Endothelial cell of umbilical vein (primary cell): Measurements from ENCODE around the gene CCDC82. TPM values are rescaled to one million over a fixed set of nuclear protein-coding genes. Genes with fewer than 3 reads are reported as not detected.

Source experiments
- BruUV-seq: library from RNA; stranded (reverse); fragments of 400-500 nt; replicated peaks from 2 replicates; lab custom pipeline; 2021; lab: Mats Ljungman, UMichigan
- CTCF ChIA-PET: fragments of 300-600, 350-600 bp; sonication (Branson Sonifier 250); formaldehyde crosslinking; loops from one replicate; lab custom pipeline; 2021; ENCODE audit warnings: antibody characterized with exemption, inconsistent platforms; lab: Charles Lee
- POLR2A ChIA-PET: fragments of 300-600, 350-600 bp; sonication (Branson Sonifier 250); formaldehyde crosslinking; loops from one replicate; lab custom pipeline; 2021; ENCODE audit warnings: antibody characterized with exemption, inconsistent platforms; lab: Charles Lee
- DNase-seq: peaks from one replicate; pipeline ENCODE4 v3.0.0-alpha.2; 2011; ENCODE audit warnings: low read depth, low spot score
- FAIRE-seq: peaks from 2 replicates; lab custom pipeline; 2011; peaks lifted over from hg19 to GRCh38; lab: Jason Lieb, UNC
- H2AFZ ChIP-seq: 2 replicates; pipeline ENCODE4 v1.6.0; 2012; ENCODE audit warnings: low read depth, low read length, control low read depth, inconsistent platforms
- H3K27ac ChIP-seq: 2 replicates; pipeline ENCODE4 v1.5.1; 2011; ENCODE audit warnings: low read depth, mild to moderate bottlenecking, control low read depth, low read length, moderate library complexity; ENCODE audit not compliant: insufficient read depth
- H3K27me3 ChIP-seq, 2 experiments: 2 replicates each; pipeline versions ENCODE4 v1.6.0 to v1.6.1; 2011; ENCODE audit warnings: low read length in 2 of 2, mixed read lengths in 1 of 2; ENCODE audit not compliant: control insufficient read depth in 2 of 2, insufficient read depth in 2 of 2
- H3K36me3 ChIP-seq, 2 experiments: 2 replicates in 1 of 2; 3 replicates in 1 of 2; pipeline ENCODE4 v1.5.1; 2011; ENCODE audit warnings: low read length in 2 of 2, mild to moderate bottlenecking in 1 of 2, moderate library complexity in 1 of 2; ENCODE audit not compliant: control insufficient read depth in 2 of 2, insufficient read depth in 2 of 2; ENCODE audit errors: extremely low read depth in 1 of 2
- H3K4me1 ChIP-seq: 3 replicates; pipeline ENCODE4 v1.5.1; 2011; ENCODE audit warnings: mild to moderate bottlenecking, low read length; ENCODE audit not compliant: control insufficient read depth, insufficient read depth; ENCODE audit errors: extremely low read depth
- H3K4me2 ChIP-seq: 2 replicates; pipeline ENCODE4 v1.6.1; 2011; ENCODE audit warnings: low read length, control low read depth, mixed read lengths; ENCODE audit not compliant: insufficient read depth
- H3K4me3 ChIP-seq, 3 experiments: fragments of 200-600 bp in 1 of 3; sonication (generic), shearing (Covaris generic) in 1 of 3; replicated peaks in 1 of 3; 2 replicates each; pipeline ENCODE4 v1.5.1; 2011 to 2016; ENCODE audit warnings: control low read depth in 3 of 3, low read length in 3 of 3, mild to moderate bottlenecking in 2 of 3, inconsistent platforms in 1 of 3, low read depth in 1 of 3, moderate library complexity in 1 of 3; ENCODE audit not compliant: insufficient read depth in 1 of 3
- H3K79me2 ChIP-seq: 2 replicates; pipeline ENCODE4 v1.6.0; 2012; ENCODE audit warnings: low read length, inconsistent platforms; ENCODE audit not compliant: control insufficient read depth, insufficient read depth
- H3K9ac ChIP-seq: replicated peaks from 2 replicates; pipeline ENCODE3; 2011; ENCODE audit warnings: low read length, control low read depth; ENCODE audit not compliant: insufficient read depth; ENCODE audit errors: extremely low read depth
- H3K9me1 ChIP-seq: replicated peaks from 3 replicates; pipeline ENCODE4 v1.6.0; 2011; ENCODE audit warnings: mild to moderate bottlenecking, low read length; ENCODE audit not compliant: control insufficient read depth, insufficient read depth; ENCODE audit errors: extremely low read depth
- H3K9me3 ChIP-seq: replicated peaks from 2 replicates; pipeline ENCODE4 v1.5.1; 2012; ENCODE audit warnings: low read length, inconsistent platforms; ENCODE audit not compliant: control insufficient read depth, insufficient read depth
- H4K20me1 ChIP-seq: replicated peaks from 2 replicates; pipeline ENCODE3; 2011; ENCODE audit warnings: mild to moderate bottlenecking, low read length; ENCODE audit not compliant: control insufficient read depth, insufficient read depth; ENCODE audit errors: extremely low read depth
- CTCF ChIP-seq, 2 donors: IDR thresholded peaks; 1 replicate in 1 of 2; 2 replicates in 1 of 2; pipeline ENCODE4 v1.5.1; 2011; ENCODE audit warnings: low read length in 2 of 2, mild to moderate bottlenecking in 2 of 2, moderate library complexity in 2 of 2, control low read depth in 1 of 2, inconsistent platforms in 1 of 2, low read depth in 1 of 2; ENCODE audit not compliant: insufficient read depth in 1 of 2; ENCODE audit errors: extremely low read depth in 1 of 2
- EZH2 ChIP-seq: IDR thresholded peaks from 2 replicates; pipeline ENCODE4 v1.6.1; 2012; ENCODE audit warnings: borderline replicate concordance, low read depth, mild to moderate bottlenecking, moderate library complexity, low read length, inconsistent platforms; ENCODE audit not compliant: severe bottlenecking
- FOS ChIP-seq: IDR thresholded peaks from 2 replicates; pipeline ENCODE4 v1.6.1; 2011; ENCODE audit warnings: mild to moderate bottlenecking, low read length, moderate library complexity, borderline replicate concordance; ENCODE audit not compliant: insufficient read depth
- GATA2 ChIP-seq: IDR thresholded peaks from 2 replicates; pipeline ENCODE4 v1.7.0; 2011; ENCODE audit warnings: low read depth, mild to moderate bottlenecking, moderate library complexity, mixed read lengths, low read length; ENCODE audit not compliant: insufficient read length, insufficient read depth
- JUN ChIP-seq: IDR thresholded peaks from 2 replicates; pipeline ENCODE4 v1.6.1; 2011; ENCODE audit warnings: borderline replicate concordance, low read depth; ENCODE audit not compliant: insufficient read length, insufficient read depth
- MAX ChIP-seq: IDR thresholded peaks from 2 replicates; pipeline ENCODE4 v1.6.1; 2011; ENCODE audit not compliant: insufficient read depth, insufficient read length
- MYC ChIP-seq: IDR thresholded peaks from one replicate; pipeline ENCODE4 v1.6.1; 2011; ENCODE audit warnings: mild to moderate bottlenecking, low read depth, low read length
- POLR2A ChIP-seq: IDR thresholded peaks from 2 replicates; pipeline ENCODE4 v1.6.1; 2012; ENCODE audit warnings: low read depth, mild to moderate bottlenecking, control low read depth, low read length
- POLR2AphosphoS5 ChIP-seq: IDR thresholded peaks from 2 replicates; pipeline ENCODE4 v1.6.1; 2012; ENCODE audit warnings: low read depth, mild to moderate bottlenecking, control low read depth, low read length, moderate library complexity; ENCODE audit not compliant: insufficient read depth
- dilution Hi-C: fragments of 300-500 bp; cut with MboI; formaldehyde crosslinking; loops from one replicate; pipeline ENCODE4 v1.15.0; 2019; ENCODE audit warnings: low sequenced_read_pairs; ENCODE audit not compliant: extremely low pct_ligation_motif_present
- intact Hi-C: fragments of 100-400 bp; cut with micrococcal nuclease; formaldehyde crosslinking; loops from one replicate; pipeline ENCODE4 v1.10.0; 2022
- polyA plus RNA-seq, 4 experiments: library from polyadenylated mRNA; depleted of rRNA in 3 of 4; stranded (reverse) in 3 of 4; unstranded in 1 of 4; fragments of >200 nt; gene quantifications; 2 replicates each; pipeline versions ENCODE4 v1.2.1 to v1.2.3, GENCODE V29; 2011 to 2012; ENCODE audit warnings: missing spikeins in 1 of 4
- total RNA-seq: library from RNA; stranded (reverse); gene quantifications from 2 replicates; pipeline ENCODE4 v1.2.3, GENCODE V29; 2021

The CCDC82 gene
- total and polyA plus RNA-seq, 2 donors (not counting 3 experiments of a cell fraction or from before 2014, with no cell fraction given): 8.1 to 33.4 TPM

- peaks cover 11% of the 10 kb centered on the region for H3K79me2 ChIP-seq
- TF ChIP-seq MAX (no peak), POLR2AphosphoS5 (no peak), POLR2A (no peak), GATA2 (no peak), JUN (no peak), FOS (no peak), MYC (no peak), CTCF (IDR thresholded peaks at IDR 0.05; ENCODE audit: extremely low read depth in 1 of 2, insufficient read depth in 1 of 2, low read depth in 1 of 2, low read length in 2 of 2) (no peak), EZH2 (no peak)
- H4K20me1 ChIP-seq: no peaks in the 10 kb centered on the region
- H2AFZ ChIP-seq: no peak overlapping the region
- DNase-seq: no peak
- H3K4me3 ChIP-seq: no peak overlapping the region
- ChIA-PET CTCF (interaction anchor here (0.7 to 1.3 kb wide), 3 partner anchors 8 to 18 kb away, joined by 3 to 4 read pairs (median 3); no protein-coding TSS in a partner anchor), POLR2A (interaction anchor here (1.0 kb wide), 1 partner anchor 16 kb away, joined by 4 read pairs; no protein-coding TSS in a partner anchor)
- FAIRE-seq: no peak
- no peak overlapping the region for H3K4me2 ChIP-seq
- dilution Hi-C loops: no loop called here
- H3K27ac ChIP-seq: no peak overlapping the region
- peaks cover 8% of the 10 kb centered on the region for H3K4me1 ChIP-seq
- H3K9me3 ChIP-seq: no peaks in the 10 kb centered on the region
- intact Hi-C loops: no loop called here
- H3K9ac ChIP-seq: no peak overlapping the region
- H3K27me3 ChIP-seq: no peaks in the 10 kb centered on the region
- H3K9me1 ChIP-seq: no peaks in the 10 kb centered on the region
- no peaks in the 10 kb centered on the region for H3K36me3 ChIP-seq
- BruUV-seq: no TSS peak
Measured at GRCh38 chr11:96322775-96323641, 66.7 kb downstream of the CCDC82 start.
